OCI-LY3 (cell line): Measurements from ENCODE around the gene ZNF22.

ENCODE experiments used
- H2AFZ ChIP-seq: fragments of 200-600, 300-600 bp; shearing (Covaris generic); 2 replicates; pipeline ENCODE4 v1.6.0; 2014; ENCODE audit warnings: antibody characterized with exemption, low read depth, low read length
- H3K27ac ChIP-seq: fragments of 200-600, 300-600 bp; sonication (generic); 2 replicates; pipeline ENCODE4 v1.5.1; 2014; ENCODE audit warnings: mild to moderate bottlenecking, low read length, moderate library complexity, mixed read lengths
- H3K27me3 ChIP-seq: fragments of 200-600, 300-600 bp; sonication (generic); 2 replicates; pipeline ENCODE4 v1.6.1; 2014; ENCODE audit warnings: low read depth, low read length, mixed read lengths
- H3K36me3 ChIP-seq: fragments of 200-600, 300-600 bp; sonication (generic); replicated peaks from 2 replicates; pipeline ENCODE3; 2014; ENCODE audit warnings: low read depth, low read length, mixed read lengths
- H3K4me1 ChIP-seq: fragments of 300-600, 200-600 bp; sonication (generic); 2 replicates; pipeline ENCODE4 v1.6.1; 2014; ENCODE audit warnings: low read length, mixed read lengths
- H3K4me2 ChIP-seq: fragments of 200-600, 300-600 bp; sonication (generic); 2 replicates; pipeline ENCODE4 v1.6.1; 2014; ENCODE audit warnings: low read length, mixed read lengths
- H3K4me3 ChIP-seq: fragments of 300-600, 200-600 bp; sonication (generic); 2 replicates; pipeline ENCODE4 v1.5.1; 2014; ENCODE audit warnings: antibody characterized with exemption, mild to moderate bottlenecking, low read length, moderate library complexity
- H3K79me2 ChIP-seq: fragments of 300-600, 200-600 bp; shearing (Covaris generic); 2 replicates; pipeline ENCODE4 v1.6.1; 2014; ENCODE audit warnings: mild to moderate bottlenecking, low read length, mixed read lengths
- H3K9ac ChIP-seq: fragments of 300-600, 200-600 bp; shearing (Covaris generic); 2 replicates; pipeline ENCODE4 v1.6.0; 2014; ENCODE audit warnings: mild to moderate bottlenecking, low read length, moderate library complexity
- H3K9me3 ChIP-seq: fragments of 200-600, 300-600 bp; shearing (Covaris generic); 2 replicates; pipeline ENCODE4 v1.6.1; 2014; ENCODE audit warnings: low read length, mixed read lengths; ENCODE audit not compliant: insufficient read depth
- H4K20me1 ChIP-seq: fragments of 200-600, 300-600 bp; sonication (generic); 2 replicates; pipeline ENCODE4 v1.6.1; 2016; ENCODE audit warnings: low read length, mixed read lengths; ENCODE audit not compliant: insufficient read depth
- CTCF ChIP-seq: fragments of 200-600, 300-600 bp; sonication (generic); IDR thresholded peaks from 2 replicates; pipeline ENCODE4 v1.5.1; 2014; ENCODE audit warnings: antibody characterized with exemption, low read length, low read depth
- EZH2phosphoT487 ChIP-seq: fragments of 200-600 bp; shearing (Covaris generic); IDR thresholded peaks from 2 replicates; pipeline ENCODE4 v1.6.1; 2018; ENCODE audit warnings: antibody characterized with exemption, mixed run types, low read depth

Gene ZNF22

GRCh38 chr10:44954962-44955361, 45.8 kb upstream of the ZNF22 start:
- TF ChIP-seq CTCF (no peak), EZH2phosphoT487 (no peak)
- H3K9ac ChIP-seq = no peak overlapping the region
- H3K4me3 ChIP-seq = no peak overlapping the region
- H4K20me1 ChIP-seq = no peaks in the 10 kb centered on the region
- peaks cover 5% of the 10 kb centered on the region for H3K36me3 ChIP-seq
- no peak overlapping the region for H3K27ac ChIP-seq
- H3K4me2 ChIP-seq = no peak overlapping the region
- H3K9me3 ChIP-seq = no peaks in the 10 kb centered on the region
- H3K27me3 ChIP-seq = no peaks in the 10 kb centered on the region
- peaks cover 19% of the 10 kb centered on the region for H3K4me1 ChIP-seq
- H3K79me2 ChIP-seq = peaks cover 8% of the 10 kb centered on the region
- no peak overlapping the region for H2AFZ ChIP-seq

- Histone ChIP-seq H3K9ac (no peak overlapping the region), H3K27ac (no peak overlapping the region), H4K20me1 (no peaks in the 10 kb centered on the region), H3K27me3 (no peaks in the 10 kb centered on the region), H3K4me3 (no peak overlapping the region), H2AFZ (no peak overlapping the region), H3K79me2 (peaks cover 8% of the 10 kb centered on the region), H3K4me2 (no peak overlapping the region), H3K4me1 (peaks cover 16% of the 10 kb centered on the region), H3K36me3 (peaks cover 5% of the 10 kb centered on the region), H3K9me3 (no peaks in the 10 kb centered on the region)
- no peak for TF ChIP-seq EZH2phosphoT487
- TF ChIP-seq CTCF = no peak
Measured at GRCh38 chr10:44955413-44956070, 45.2 kb upstream of the ZNF22 start.

GRCh38 chr10:44956226-44956625, 44.5 kb upstream of the ZNF22 start:
- Histone ChIP-seq H3K9me3 (no peaks in the 10 kb centered on the region), H3K9ac (no peak overlapping the region), H3K4me1 (peaks cover 21% of the 10 kb centered on the region), H3K79me2 (peaks cover 8% of the 10 kb centered on the region), H3K4me2 (no peak overlapping the region), H3K27ac (no peak overlapping the region), H3K27me3 (no peaks in the 10 kb centered on the region), H3K4me3 (no peak overlapping the region), H3K36me3 (peaks cover 5% of the 10 kb centered on the region), H2AFZ (no peak overlapping the region), H4K20me1 (no peaks in the 10 kb centered on the region)
- TF ChIP-seq EZH2phosphoT487 (no peak), CTCF (no peak)

- Histone ChIP-seq H3K9me3 (no peaks in the 10 kb centered on the region), H3K27ac (no peak overlapping the region), H2AFZ (no peak overlapping the region), H3K27me3 (no peaks in the 10 kb centered on the region), H3K79me2 (peaks cover 8% of the 10 kb centered on the region), H3K36me3 (peaks cover 5% of the 10 kb centered on the region), H3K9ac (no peak overlapping the region), H3K4me2 (no peak overlapping the region), H3K4me3 (no peak overlapping the region), H4K20me1 (no peaks in the 10 kb centered on the region), H3K4me1 (peaks cover 24% of the 10 kb centered on the region)
- TF ChIP-seq EZH2phosphoT487 (no peak), CTCF (no peak)
Measured at GRCh38 chr10:44956717-44957706, 43.7 kb upstream of the ZNF22 start.
